Eye (tissue), 1 donor: ENCODE data around the gene ACSM6.

Experiments
- DNase-seq: peaks from one replicate; pipeline ENCODE4 v3.0.0-alpha.2; 2015

The ACSM6 gene

DNA sequence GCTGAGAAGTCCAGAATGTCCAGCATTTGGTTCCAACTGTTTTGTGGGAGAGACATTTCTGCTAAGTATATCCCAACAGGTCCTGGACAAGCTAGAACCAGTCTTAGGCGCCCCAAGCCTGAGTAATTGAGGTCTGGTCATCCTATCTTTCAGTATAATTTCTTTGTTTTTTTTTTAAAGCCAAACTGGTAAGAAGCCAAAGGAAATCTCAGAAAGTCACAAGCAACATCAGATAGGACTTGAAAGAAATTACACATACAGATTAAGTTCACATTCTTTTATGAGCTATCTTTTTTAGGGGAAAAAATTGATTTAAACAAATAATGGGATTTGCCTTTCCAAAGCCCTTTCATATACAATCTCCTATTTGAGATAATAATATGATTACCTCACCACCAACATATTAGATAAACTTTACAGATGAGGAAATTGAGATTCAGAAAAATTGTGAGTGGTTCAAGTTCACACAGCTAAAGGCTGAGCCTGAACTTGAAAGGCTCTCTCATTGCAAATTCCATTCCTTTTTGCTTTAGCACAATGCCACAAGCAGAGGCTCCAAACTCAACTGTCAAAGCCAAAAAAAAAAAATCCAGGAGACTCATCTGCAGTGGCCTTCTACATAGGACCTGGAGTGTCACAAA lies 81.8 kb downstream of the ACSM6 start:
- DNase-seq, result no peak

DNA sequence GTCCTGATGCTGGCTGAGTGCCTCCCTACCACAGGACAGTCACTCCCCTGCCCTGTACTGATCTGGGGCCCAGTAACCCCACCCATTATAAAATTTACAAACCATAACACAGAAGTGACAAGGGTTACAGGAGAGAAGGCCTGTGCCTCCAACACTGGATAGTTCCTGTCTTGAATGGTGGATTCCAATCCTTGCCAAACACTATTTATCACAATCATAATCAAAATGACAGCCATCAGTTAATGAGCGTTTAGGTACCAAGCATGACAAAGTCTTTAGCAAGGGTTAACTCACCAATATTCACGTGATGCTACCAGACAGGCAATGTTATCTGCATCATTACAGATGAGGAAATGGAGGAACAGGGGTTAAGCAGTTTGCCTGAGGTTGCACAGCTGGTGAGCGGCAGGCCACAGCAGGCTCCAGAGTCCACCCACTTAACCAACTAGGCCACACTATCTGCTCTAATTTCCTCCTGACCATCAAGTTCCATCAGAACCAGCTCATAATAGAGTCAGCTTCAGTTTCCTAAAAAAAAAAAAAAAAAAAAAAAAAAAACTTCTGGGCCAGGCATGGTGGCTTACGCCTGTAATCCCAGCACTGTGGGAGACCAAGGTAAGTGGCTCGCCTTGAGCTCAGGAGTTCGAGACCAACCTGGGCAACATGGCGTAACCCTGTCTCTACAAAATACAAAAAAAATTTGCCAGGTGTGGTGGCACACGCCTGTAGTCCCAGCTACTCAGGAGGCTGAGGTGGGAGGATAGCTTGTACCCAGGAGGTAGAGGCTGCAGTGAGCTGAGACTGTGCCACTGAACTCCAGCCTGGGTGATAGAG lies 82.5 kb downstream of the ACSM6 start:
- peak; percentile 23 for DNase-seq

DNA sequence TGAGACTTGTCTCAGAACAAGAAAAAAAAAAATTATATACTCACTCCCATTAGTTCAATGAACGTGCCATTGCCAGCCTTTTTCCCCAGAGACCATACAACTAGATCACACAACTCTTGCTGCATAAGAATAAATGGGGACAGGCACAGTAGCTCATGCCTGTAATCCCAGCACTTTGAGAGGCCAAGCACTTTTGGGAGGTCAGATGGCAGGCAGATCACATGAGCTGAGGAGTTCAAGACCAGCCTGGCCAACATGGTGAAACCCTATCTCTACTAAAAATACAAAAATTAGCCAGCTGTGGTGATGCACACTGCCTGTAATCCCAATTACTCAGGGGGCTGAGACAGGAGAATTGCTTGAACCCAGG lies 83.1 kb downstream of the ACSM6 start:
- DNase-seq, result no peak

DNA sequence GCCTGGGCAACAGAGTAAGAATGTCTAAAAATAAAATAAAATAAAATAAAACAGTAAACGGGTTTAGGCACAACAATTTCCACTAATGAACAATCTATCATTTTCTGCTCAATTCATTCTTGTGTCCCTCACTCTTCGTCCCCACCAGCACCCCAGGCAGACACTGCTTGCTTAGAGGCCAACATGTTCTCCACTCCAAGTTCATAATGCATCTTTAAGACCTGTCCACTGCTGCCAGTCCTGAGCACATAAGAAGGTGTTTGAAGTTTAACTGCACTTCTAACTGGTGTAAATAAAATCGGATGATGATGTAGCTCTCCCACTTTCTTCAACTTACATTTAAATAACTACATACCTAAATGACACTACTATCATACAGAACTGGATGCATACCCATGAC lies 83.6 kb downstream of the ACSM6 start:
- no peak for DNase-seq
